ENCODE measurements around the gene VANGL1.

Gene VANGL1

DNA sequence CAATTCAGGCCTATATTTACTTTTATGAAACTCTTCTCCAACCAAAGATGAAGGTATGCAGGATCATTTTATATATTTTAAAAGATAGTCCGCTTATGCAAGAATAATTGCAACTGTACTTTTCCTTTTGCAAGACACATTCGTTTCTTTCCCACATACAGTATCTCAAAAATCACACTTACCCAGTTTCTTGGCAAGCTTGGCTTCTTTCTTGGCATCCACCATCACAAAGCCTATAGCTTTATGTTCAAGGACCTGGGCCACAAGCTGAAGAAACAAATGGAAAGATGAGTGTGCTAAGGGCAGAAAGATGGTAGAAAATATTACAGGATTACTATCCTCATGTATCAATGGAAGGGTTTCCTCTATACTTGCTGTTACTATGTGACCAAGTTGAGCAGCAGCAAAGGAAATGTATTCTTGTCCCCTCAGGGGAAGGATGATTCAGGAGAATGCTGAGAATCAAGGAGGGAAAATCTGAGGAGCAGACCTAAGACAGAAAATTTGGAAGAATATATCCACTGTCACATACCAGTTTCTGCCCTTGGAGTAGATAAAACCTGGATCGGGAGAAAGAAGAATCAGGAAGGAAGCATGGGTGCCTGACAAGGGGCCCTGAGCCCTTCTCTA lies 103.0 kb downstream of the VANGL1 start:
- DNase-seq (ENCODE audit: low spot score) = no peak

GRCh38 chr1:115746021-115746690 lies 104.4 kb downstream of the VANGL1 start:
- no peak for DNase-seq (ENCODE audit: low spot score)

Data from CD4-positive, alpha-beta T cell treated with Interleukin-15 for 4 hours (primary cell).